Measurements from ENCODE around the gene SLC25A33.

Gene SLC25A33

GRCh38 chr1:9598316-9598700 lies 59.0 kb downstream of the SLC25A33 start:
- TF ChIP-seq CTCF (IDR thresholded peaks at IDR 0.05; ENCODE audit: low read depth, low read length): no peak
- no peak for DNase-seq (ENCODE audit: extremely low read depth, low read depth)

GRCh38 chr1:9599741-9600140 lies 60.5 kb downstream of the SLC25A33 start:
- TF ChIP-seq CTCF (IDR thresholded peaks at IDR 0.05; ENCODE audit: low read depth, low read length): no peak
- no peak for DNase-seq (ENCODE audit: extremely low read depth, low read depth)

- TF ChIP-seq CTCF (IDR thresholded peaks at IDR 0.05; ENCODE audit: low read depth, low read length): no peak
- no peak for DNase-seq (ENCODE audit: extremely low read depth, low read depth)
These were observed 61.9 kb downstream of the SLC25A33 start for GRCh38 chr1:9600861-9601834.

- DNase-seq (ENCODE audit: extremely low read depth, low read depth): no peak
- TF ChIP-seq CTCF (IDR thresholded peaks at IDR 0.05; ENCODE audit: low read depth, low read length): no peak
These were observed 62.9 kb downstream of the SLC25A33 start for GRCh38 chr1:9601942-9602793.

GRCh38 chr1:9602794-9603167 lies 63.5 kb downstream of the SLC25A33 start:
- no peak for DNase-seq (ENCODE audit: extremely low read depth, low read depth)
- TF ChIP-seq CTCF (IDR thresholded peaks at IDR 0.05; ENCODE audit: low read depth, low read length): no peak

- no peak for TF ChIP-seq CTCF (IDR thresholded peaks at IDR 0.05; ENCODE audit: low read depth, low read length)
- DNase-seq (ENCODE audit: extremely low read depth, low read depth): no peak
These were observed 64.0 kb downstream of the SLC25A33 start for GRCh38 chr1:9603307-9603706.
